DOHH2 (cell line): ENCODE measurements around the gene CYSLTR1.

Experiments
- H3F3A ChIP-seq: fragments of 200-600 bp; sonication (generic), shearing (Covaris generic); 2 replicates; pipeline ENCODE4 v1.6.0; 2016; ENCODE audit warnings: antibody characterized with exemption, mild to moderate bottlenecking; ENCODE audit not compliant: control insufficient read depth, insufficient read depth
- H3K27ac ChIP-seq: fragments of 200-600 bp; sonication (generic); 2 replicates; pipeline ENCODE4 v1.5.1; 2014; ENCODE audit warnings: low read depth, mild to moderate bottlenecking, low read length, moderate library complexity
- H3K27me3 ChIP-seq: fragments of 200-600 bp; sonication (generic); 2 replicates; pipeline ENCODE4 v1.6.1; 2014; ENCODE audit warnings: mild to moderate bottlenecking, low read length, mixed read lengths; ENCODE audit not compliant: control insufficient read depth
- H3K36me3 ChIP-seq: fragments of 200-600 bp; sonication (generic); 2 replicates; pipeline ENCODE4 v1.6.1; 2014; ENCODE audit warnings: mild to moderate bottlenecking, low read length, moderate library complexity, mixed read lengths; ENCODE audit not compliant: control insufficient read depth
- H3K4me1 ChIP-seq: fragments of 200-600 bp; sonication (generic); 2 replicates; pipeline ENCODE4 v1.6.1; 2014; ENCODE audit warnings: mild to moderate bottlenecking, low read length, mixed read lengths; ENCODE audit not compliant: control insufficient read depth
- H3K4me2 ChIP-seq: fragments of 200-600 bp; sonication (generic); 2 replicates; pipeline ENCODE4 v1.6.0; 2014; ENCODE audit warnings: mild to moderate bottlenecking, low read length, moderate library complexity
- H3K4me3 ChIP-seq: fragments of 200-600 bp; sonication (generic); 2 replicates; pipeline ENCODE4 v1.5.1; 2014; ENCODE audit warnings: mild to moderate bottlenecking, low read length, mixed read lengths
- H3K79me2 ChIP-seq: fragments of 200-600 bp; sonication (generic); 2 replicates; pipeline ENCODE4 v1.6.1; 2014; ENCODE audit warnings: mild to moderate bottlenecking, low read length, mixed read lengths; ENCODE audit not compliant: control insufficient read depth
- H3K9me2 ChIP-seq: fragments of 200-600 bp; sonication (generic); replicated peaks from 2 replicates; pipeline ENCODE4 v1.6.1; 2014; ENCODE audit warnings: mild to moderate bottlenecking, low read length, mixed read lengths; ENCODE audit not compliant: control insufficient read depth
- H3K9me3 ChIP-seq: fragments of 200-600 bp; sonication (generic); 2 replicates; pipeline ENCODE4 v1.6.1; 2014; ENCODE audit warnings: antibody characterized with exemption, low read length, mixed read lengths; ENCODE audit not compliant: control insufficient read depth, insufficient read depth
- H4K20me1 ChIP-seq: fragments of 200-600 bp; sonication (generic); 2 replicates; pipeline ENCODE4 v1.6.0; 2014; ENCODE audit warnings: low read depth, mild to moderate bottlenecking, antibody characterized with exemption, low read length, moderate library complexity; ENCODE audit not compliant: control insufficient read depth, insufficient read depth
- CTCF ChIP-seq: fragments of 200-600 bp; sonication (generic); IDR thresholded peaks from one replicate; pipeline ENCODE4 v1.5.1; 2014; ENCODE audit warnings: antibody characterized with exemption, mild to moderate bottlenecking, low read depth, low read length; ENCODE audit not compliant: poor library complexity, severe bottlenecking
- EZH2phosphoT487 ChIP-seq: fragments of 200-600 bp; sonication (generic); IDR thresholded peaks from 2 replicates; pipeline ENCODE4 v1.6.1; 2017; ENCODE audit warnings: borderline replicate concordance, mild to moderate bottlenecking, antibody characterized with exemption, low read length, moderate library complexity, mixed read lengths

The CYSLTR1 gene

GRCh38 chrX:78315745-78316144 is 11.7 kb downstream of the CYSLTR1 start:
- no peaks in the 10 kb centered on the region for H3K27me3 ChIP-seq
- H4K20me1 ChIP-seq: no peaks in the 10 kb centered on the region
- H3K4me2 ChIP-seq: no peak overlapping the region
- H3K36me3 ChIP-seq: no peaks in the 10 kb centered on the region
- no peaks in the 10 kb centered on the region for H3F3A ChIP-seq
- H3K4me1 ChIP-seq: no peaks in the 10 kb centered on the region
- no peak overlapping the region for H3K27ac ChIP-seq
- TF ChIP-seq EZH2phosphoT487: no peak
- TF ChIP-seq CTCF: no peak
- H3K9me2 ChIP-seq: no peaks in the 10 kb centered on the region
- no peaks in the 10 kb centered on the region for H3K9me3 ChIP-seq
- no peak overlapping the region for H3K4me3 ChIP-seq
- no peaks in the 10 kb centered on the region for H3K79me2 ChIP-seq

- Histone ChIP-seq H3K36me3 (no peaks in the 10 kb centered on the region), H3K4me3 (no peak overlapping the region), H3K4me2 (no peak overlapping the region), H4K20me1 (no peaks in the 10 kb centered on the region), H3K9me2 (no peaks in the 10 kb centered on the region), H3K79me2 (no peaks in the 10 kb centered on the region), H3K9me3 (no peaks in the 10 kb centered on the region), H3K27me3 (no peaks in the 10 kb centered on the region), H3K4me1 (no peaks in the 10 kb centered on the region), H3F3A (no peaks in the 10 kb centered on the region), H3K27ac (no peak overlapping the region)
- TF ChIP-seq EZH2phosphoT487: no peak
- no peak for TF ChIP-seq CTCF
Observed at GRCh38 chrX:78314561-78314960, 12.8 kb downstream of the CYSLTR1 start.

- Histone ChIP-seq H3K27ac (no peak overlapping the region), H3K79me2 (no peaks in the 10 kb centered on the region), H3K9me2 (no peaks in the 10 kb centered on the region), H3K27me3 (no peaks in the 10 kb centered on the region), H3K9me3 (no peaks in the 10 kb centered on the region), H3K4me2 (no peak overlapping the region), H3K4me3 (no peak overlapping the region), H4K20me1 (no peaks in the 10 kb centered on the region), H3K36me3 (no peaks in the 10 kb centered on the region), H3K4me1 (no peaks in the 10 kb centered on the region), H3F3A (no peaks in the 10 kb centered on the region)
- TF ChIP-seq CTCF (no peak), EZH2phosphoT487 (no peak)
Observed at GRCh38 chrX:78313526-78313925, 13.9 kb downstream of the CYSLTR1 start.

- H3K4me3 ChIP-seq: no peak overlapping the region
- H3K27me3 ChIP-seq: no peaks in the 10 kb centered on the region
- no peak overlapping the region for H3K4me2 ChIP-seq
- no peaks in the 10 kb centered on the region for H3K79me2 ChIP-seq
- H3K9me2 ChIP-seq: no peaks in the 10 kb centered on the region
- H3K4me1 ChIP-seq: no peaks in the 10 kb centered on the region
- H3K36me3 ChIP-seq: no peaks in the 10 kb centered on the region
- no peak overlapping the region for H3K27ac ChIP-seq
- H4K20me1 ChIP-seq: no peaks in the 10 kb centered on the region
- no peaks in the 10 kb centered on the region for H3F3A ChIP-seq
- no peaks in the 10 kb centered on the region for H3K9me3 ChIP-seq
- TF ChIP-seq CTCF (no peak), EZH2phosphoT487 (no peak)
Observed at GRCh38 chrX:78307665-78308064, 19.7 kb downstream of the CYSLTR1 start.
